Epithelial cell of umbilical artery (primary cell): Measurements from ENCODE around the gene ISCA2. TPM values are rescaled to one million over a fixed set of nuclear protein-coding genes. Genes with fewer than 3 reads are reported as not detected.

Experiments used
- total RNA-seq: library from RNA; depleted of rRNA; stranded (reverse); fragments of >200 nt; gene quantifications from 2 replicates; pipeline ENCODE4 v1.2.3, GENCODE V29; 2014

The ISCA2 gene, protein sequence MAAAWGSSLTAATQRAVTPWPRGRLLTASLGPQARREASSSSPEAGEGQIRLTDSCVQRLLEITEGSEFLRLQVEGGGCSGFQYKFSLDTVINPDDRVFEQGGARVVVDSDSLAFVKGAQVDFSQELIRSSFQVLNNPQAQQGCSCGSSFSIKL
- 14.6 and 15.9 TPM in 2 replicates for total RNA-seq

GRCh38 chr14:74493343-74494261, at the start of gene ISCA2:
TSS of gene ISCA2 (plus strand) at chr14:74493765. CDS start at chr14:74493775, 10 bp downstream.

GRCh38 chr14:74492776-74493342, 706 bp upstream of the ISCA2 start, which contains the start of gene NPC2:
TSS of gene NPC2 (minus strand) at chr14:74493305. CDS start at chr14:74493274, 31 bp downstream.

Other genes starting within 250 kb of the ISCA2 start
- gene ABCD4, start 190.8 kb upstream of the ISCA2 start, total RNA-seq: 28.3 and 48.8 TPM in 2 replicates
- not detected in 2 replicates for gene VRTN, start 145.3 kb upstream of the ISCA2 start, total RNA-seq
- not detected in 2 replicates for gene SYNDIG1L, start 67.6 kb upstream of the ISCA2 start, total RNA-seq
- gene NPC2, start 460 bp upstream of the ISCA2 start, total RNA-seq: 98.4 and 133 TPM in 2 replicates
- 80.1 and 141 TPM in 2 replicates for gene LTBP2, start 118.5 kb downstream of the ISCA2 start, total RNA-seq
- 24.8 and 27.0 TPM in 2 replicates for gene AREL1, start 219.3 kb downstream of the ISCA2 start, total RNA-seq
- 27.7 and 31.5 TPM in 2 replicates for gene FCF1, start 219.4 kb downstream of the ISCA2 start, total RNA-seq